OCI-LY7 (cell line): ENCODE results near the gene LRRC59. TPM values are rescaled to one million over a fixed set of nuclear protein-coding genes. Genes with fewer than 3 reads are reported as not detected.

ENCODE experiments used
- BruUV-seq: library from RNA; stranded (reverse); fragments of 400-500 nt; replicated peaks from 2 replicates; lab custom pipeline; 2021; lab: Mats Ljungman, UMichigan
- CTCF ChIA-PET: fragments of 300-600 bp; sonication (Branson Sonifier 250); formaldehyde crosslinking; loops from one replicate; lab custom pipeline; 2022; ENCODE audit warnings: antibody characterized with exemption; ENCODE audit not compliant: unreplicated experiment; lab: Charles Lee
- POLR2A ChIA-PET: fragments of 300-600 bp; sonication (Branson Sonifier 250); formaldehyde crosslinking; loops from one replicate; lab custom pipeline; 2022; ENCODE audit warnings: antibody characterized with exemption; lab: Charles Lee
- DNase-seq: peaks from one replicate; pipeline ENCODE4 v3.0.0-alpha.2; 2015; ENCODE audit warnings: low spot score
- H2AFZ ChIP-seq: fragments of 200-600 bp; sonication (generic), shearing (Covaris generic); 2 replicates; pipeline ENCODE4 v1.6.1; 2014; ENCODE audit warnings: mild to moderate bottlenecking, antibody characterized with exemption, low read length, moderate library complexity
- H3K27ac ChIP-seq: fragments of 200-600 bp; sonication (generic); 2 replicates; pipeline ENCODE4 v1.5.1; 2014; ENCODE audit warnings: mixed run types, low read depth, mild to moderate bottlenecking, moderate library complexity, low read length, inconsistent platforms; ENCODE audit not compliant: poor library complexity, severe bottlenecking
- H3K36me3 ChIP-seq: fragments of 200-600 bp; sonication (generic); 2 replicates; pipeline ENCODE4 v1.6.1; 2014; ENCODE audit warnings: mild to moderate bottlenecking, antibody characterized with exemption, low read length, moderate library complexity, mixed read lengths; ENCODE audit not compliant: insufficient read depth
- H3K4me1 ChIP-seq: fragments of 200-600 bp; sonication (generic); 2 replicates; pipeline ENCODE4 v1.5.1; 2014; ENCODE audit warnings: mild to moderate bottlenecking, low read length; ENCODE audit not compliant: insufficient read depth, poor library complexity, severe bottlenecking
- H3K4me2 ChIP-seq: fragments of 200-600 bp; sonication (generic); 2 replicates; pipeline ENCODE4 v1.6.1; 2014; ENCODE audit warnings: mild to moderate bottlenecking, low read length
- H3K4me3 ChIP-seq: fragments of 200-600 bp; sonication (generic); 2 replicates; pipeline ENCODE4 v1.5.1; 2014; ENCODE audit warnings: mild to moderate bottlenecking, low read depth, low read length; ENCODE audit not compliant: poor library complexity, severe bottlenecking
- H3K79me2 ChIP-seq: fragments of 200-600 bp; sonication (generic); 2 replicates; pipeline ENCODE4 v1.6.1; 2016; ENCODE audit warnings: low read depth, mild to moderate bottlenecking, low read length, moderate library complexity, mixed read lengths; ENCODE audit not compliant: insufficient read depth
- H3K9me2 ChIP-seq: fragments of 200-600 bp; sonication (generic); 2 replicates; pipeline ENCODE4 v1.6.1; 2016; ENCODE audit warnings: mild to moderate bottlenecking, low read length, mixed read lengths; ENCODE audit not compliant: insufficient read depth
- H3K9me3 ChIP-seq: fragments of 200-600 bp; sonication (generic); 2 replicates; pipeline ENCODE4 v1.6.1; 2014; ENCODE audit warnings: mild to moderate bottlenecking, mixed run types, low read length, mixed read lengths
- H4K20me1 ChIP-seq: fragments of 200-600 bp; sonication (generic); 2 replicates; pipeline ENCODE4 v1.6.1; 2014; ENCODE audit warnings: mild to moderate bottlenecking, antibody characterized with exemption, low read length, moderate library complexity, mixed read lengths; ENCODE audit not compliant: insufficient read depth
- EZH2phosphoT487 ChIP-seq: fragments of 200-600 bp; sonication (generic); IDR thresholded peaks from 2 replicates; pipeline ENCODE4 v1.6.1; 2018; ENCODE audit warnings: low read depth, borderline replicate concordance, mild to moderate bottlenecking, mixed run types, antibody characterized with exemption, low read length, moderate library complexity, mixed read lengths
- intact Hi-C: fragments of 100-400 bp; cut with micrococcal nuclease; formaldehyde crosslinking; loops from one replicate; pipeline ENCODE4 v1.10.0; 2022; ENCODE audit not compliant: unreplicated experiment
- total RNA-seq, 2 experiments: library from RNA; depleted of rRNA in 1 of 2; stranded (reverse); fragments of >200 nt in 1 of 2; shearing (Covaris generic) in 1 of 2; gene quantifications; 2 replicates each; pipeline ENCODE4 v1.2.3, GENCODE V29; 2014 to 2022
- TF ChIP-seq, protein P1 (sequence below): fragments of 200-600 bp; sonication (generic); conservative IDR thresholded peaks from 2 replicates; pipeline ENCODE4 v1.5.1; 2014; ENCODE audit warnings: mild to moderate bottlenecking, antibody characterized with exemption, low read length, moderate library complexity, mixed read lengths

The LRRC59 gene
- total RNA-seq, 2 experiments from 2014 or later, result 87.4 to 125 TPM

DNA sequence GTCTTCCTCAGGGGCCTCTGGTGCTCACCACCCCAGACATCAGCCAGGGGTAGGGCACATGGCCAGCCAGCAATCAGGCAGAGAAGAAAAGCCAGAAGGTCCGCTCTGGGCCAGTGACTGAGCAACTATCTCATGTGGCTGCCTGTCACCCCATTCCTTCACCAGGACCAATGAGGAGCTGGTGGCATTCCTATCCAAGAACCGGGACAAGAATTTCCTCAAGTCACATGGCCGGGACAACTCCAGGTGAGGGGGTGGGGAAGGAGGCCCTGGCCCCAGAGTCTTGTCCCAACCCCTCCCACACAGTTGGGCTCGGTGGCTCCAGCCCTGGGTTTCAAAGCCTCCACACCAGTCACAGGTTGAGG lies 42.0 kb downstream of the LRRC59 start:
- Histone ChIP-seq H3K4me2 (no peak overlapping the region), H3K4me3 (no peak overlapping the region), H3K9me2 (no peaks in the 10 kb centered on the region), H3K27ac (no peak overlapping the region), H4K20me1 (no peaks in the 10 kb centered on the region), H2AFZ (no peak overlapping the region), H3K79me2 (no peaks in the 10 kb centered on the region), H3K9me3 (no peaks in the 10 kb centered on the region), H3K4me1 (no peaks in the 10 kb centered on the region), H3K36me3 (peaks cover 53% of the 10 kb centered on the region)
- TF ChIP-seq, protein P1, sequence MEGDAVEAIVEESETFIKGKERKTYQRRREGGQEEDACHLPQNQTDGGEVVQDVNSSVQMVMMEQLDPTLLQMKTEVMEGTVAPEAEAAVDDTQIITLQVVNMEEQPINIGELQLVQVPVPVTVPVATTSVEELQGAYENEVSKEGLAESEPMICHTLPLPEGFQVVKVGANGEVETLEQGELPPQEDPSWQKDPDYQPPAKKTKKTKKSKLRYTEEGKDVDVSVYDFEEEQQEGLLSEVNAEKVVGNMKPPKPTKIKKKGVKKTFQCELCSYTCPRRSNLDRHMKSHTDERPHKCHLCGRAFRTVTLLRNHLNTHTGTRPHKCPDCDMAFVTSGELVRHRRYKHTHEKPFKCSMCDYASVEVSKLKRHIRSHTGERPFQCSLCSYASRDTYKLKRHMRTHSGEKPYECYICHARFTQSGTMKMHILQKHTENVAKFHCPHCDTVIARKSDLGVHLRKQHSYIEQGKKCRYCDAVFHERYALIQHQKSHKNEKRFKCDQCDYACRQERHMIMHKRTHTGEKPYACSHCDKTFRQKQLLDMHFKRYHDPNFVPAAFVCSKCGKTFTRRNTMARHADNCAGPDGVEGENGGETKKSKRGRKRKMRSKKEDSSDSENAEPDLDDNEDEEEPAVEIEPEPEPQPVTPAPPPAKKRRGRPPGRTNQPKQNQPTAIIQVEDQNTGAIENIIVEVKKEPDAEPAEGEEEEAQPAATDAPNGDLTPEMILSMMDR, result no peak
- no peak for TF ChIP-seq EZH2phosphoT487
- no peak for DNase-seq
- intact Hi-C loops, result no loop called here
- CTCF ChIA-PET, result no interaction called here
- POLR2A ChIA-PET, result no interaction called here
- BruUV-seq, result no TSS peak

DNA sequence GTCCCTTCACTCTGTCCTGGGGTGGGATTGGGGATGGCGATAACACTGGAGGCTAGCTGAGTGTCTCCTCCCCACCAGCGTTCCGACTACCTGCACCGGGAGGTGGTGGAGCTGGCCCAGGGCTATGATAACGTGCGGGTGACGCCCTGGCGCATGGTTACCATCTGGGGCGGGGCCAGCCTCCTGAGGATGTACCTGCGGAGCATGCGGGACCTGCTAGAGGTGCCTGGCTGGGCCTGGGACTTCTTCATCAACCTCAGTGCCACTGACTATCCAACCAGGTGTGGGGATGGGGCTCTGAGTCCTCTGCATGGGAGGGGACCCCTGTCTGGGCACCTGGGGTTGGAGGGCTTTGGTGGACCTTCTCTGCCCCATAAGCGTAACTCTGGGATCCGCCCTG lies 42.5 kb downstream of the LRRC59 start:
- no peaks in the 10 kb centered on the region for H4K20me1 ChIP-seq
- H3K9me2 ChIP-seq, result no peaks in the 10 kb centered on the region
- peaks cover 53% of the 10 kb centered on the region for H3K36me3 ChIP-seq
- intact Hi-C loops, result no loop called here
- H3K27ac ChIP-seq, result no peak overlapping the region
- no peak overlapping the region for H2AFZ ChIP-seq
- no peak overlapping the region for H3K4me3 ChIP-seq
- TF ChIP-seq, protein P1, result no peak
- TF ChIP-seq EZH2phosphoT487, result no peak
- H3K9me3 ChIP-seq, result no peaks in the 10 kb centered on the region
- no TSS peak for BruUV-seq
- no peak for DNase-seq
- CTCF ChIA-PET, result no interaction called here
- no peak overlapping the region for H3K4me2 ChIP-seq
- POLR2A ChIA-PET, result interaction anchor here (0.6 kb wide), 1 partner anchor 766 kb away, joined by 3 read pairs; the partner anchor contains the start of gene SPAG9
- H3K4me1 ChIP-seq, result no peaks in the 10 kb centered on the region
- H3K79me2 ChIP-seq, result no peaks in the 10 kb centered on the region

DNA sequence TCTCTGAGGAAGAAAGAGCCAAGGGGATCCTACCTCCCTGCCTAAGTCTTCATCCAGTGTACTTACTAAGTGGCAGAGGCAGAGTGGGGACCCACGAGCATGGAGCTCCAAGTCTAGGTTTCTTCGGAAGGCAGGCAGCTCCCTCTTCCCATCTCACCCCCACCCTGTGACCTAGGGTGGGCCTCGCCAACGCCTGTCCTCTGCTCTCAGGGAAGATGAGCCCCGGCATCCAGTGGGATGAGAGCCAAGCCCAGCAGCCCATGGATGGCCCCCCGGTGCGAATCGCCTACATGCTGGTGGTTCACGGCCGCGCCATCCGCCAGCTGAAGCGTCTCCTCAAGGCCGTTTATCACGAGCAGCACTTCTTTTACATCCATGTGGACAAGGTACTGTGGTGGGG lies 43.1 kb downstream of the LRRC59 start:
- TF ChIP-seq, protein P1, result no peak
- no peak for TF ChIP-seq EZH2phosphoT487
- Histone ChIP-seq H3K36me3 (peaks cover 47% of the 10 kb centered on the region), H3K4me2 (no peak overlapping the region), H3K4me1 (no peaks in the 10 kb centered on the region), H3K79me2 (no peaks in the 10 kb centered on the region), H3K4me3 (no peak overlapping the region), H3K27ac (no peak overlapping the region), H2AFZ (no peak overlapping the region), H4K20me1 (no peaks in the 10 kb centered on the region), H3K9me3 (no peaks in the 10 kb centered on the region), H3K9me2 (no peaks in the 10 kb centered on the region)
- no peak for DNase-seq
- ChIA-PET POLR2A (interaction anchor here (0.6 kb wide), 1 partner anchor 766 kb away, joined by 3 read pairs; the partner anchor contains the start of gene SPAG9), CTCF (no interaction called here)
- BruUV-seq, result no TSS peak
- intact Hi-C loops, result no loop called here
